Mucosa of stomach (tissue), 1 donor: ENCODE results near the gene FMN2.

Experiments
- H3K27me3 ChIP-seq: one replicate; pipeline ENCODE4 v1.7.0; 2013; ENCODE audit warnings: mild to moderate bottlenecking, low read length; ENCODE audit not compliant: control insufficient read depth, insufficient read depth
- H3K36me3 ChIP-seq: one replicate; pipeline ENCODE4 v1.7.0; 2013; ENCODE audit warnings: low read length; ENCODE audit not compliant: control insufficient read depth, insufficient read depth
- H3K4me1 ChIP-seq: one replicate; pipeline ENCODE4 v1.7.0; 2013; ENCODE audit warnings: mild to moderate bottlenecking, low read length; ENCODE audit not compliant: control insufficient read depth, insufficient read depth
- H3K4me3 ChIP-seq: one replicate; pipeline ENCODE4 v1.7.0; 2013; ENCODE audit warnings: low read length
- H3K9ac ChIP-seq: one replicate; pipeline ENCODE4 v1.7.0; 2013; ENCODE audit warnings: mild to moderate bottlenecking, low read length, moderate library complexity
- H3K9me3 ChIP-seq: one replicate; pipeline ENCODE4 v1.7.0; 2013; ENCODE audit warnings: mild to moderate bottlenecking, low read length, moderate library complexity; ENCODE audit not compliant: control insufficient read depth
- donor health status: Pancreatic carcinoma.

Gene FMN2

GRCh38 chr1:240217403-240217802, 125.7 kb downstream of the FMN2 start:
- no peaks in the 10 kb centered on the region for H3K27me3 ChIP-seq

DNA sequence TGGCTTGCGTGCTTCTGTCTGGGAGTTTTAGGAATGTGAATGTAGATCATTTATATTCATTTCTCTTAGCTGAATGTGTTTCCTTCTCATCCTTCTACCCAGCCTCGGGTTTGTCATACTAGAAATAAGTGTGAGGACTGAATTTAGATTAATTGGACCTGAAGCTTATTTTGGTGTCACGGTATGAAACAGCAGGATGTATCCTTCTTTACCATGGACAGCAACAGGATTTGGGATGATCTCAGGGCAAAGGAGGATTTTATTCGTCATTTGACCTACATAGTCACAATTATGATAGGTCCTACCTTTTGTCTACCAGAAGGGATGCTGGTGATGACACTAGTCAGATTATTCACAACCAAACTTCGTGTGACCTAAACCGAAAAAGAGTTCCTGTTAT, 127.4 kb downstream of the FMN2 start:
- Histone ChIP-seq H3K36me3 (no peaks in the 10 kb centered on the region), H3K9me3 (no peaks in the 10 kb centered on the region), H3K9ac (no peak overlapping the region), H3K27me3 (no peaks in the 10 kb centered on the region), H3K4me3 (no peak overlapping the region), H3K4me1 (no peaks in the 10 kb centered on the region)

More at GRCh38 chr1:240217403-240217802, 125.7 kb downstream of the FMN2 start:
- H3K36me3 ChIP-seq = no peaks in the 10 kb centered on the region
- no peak overlapping the region for H3K4me3 ChIP-seq
- no peak overlapping the region for H3K9ac ChIP-seq
- no peaks in the 10 kb centered on the region for H3K4me1 ChIP-seq
- H3K9me3 ChIP-seq = no peaks in the 10 kb centered on the region

DNA sequence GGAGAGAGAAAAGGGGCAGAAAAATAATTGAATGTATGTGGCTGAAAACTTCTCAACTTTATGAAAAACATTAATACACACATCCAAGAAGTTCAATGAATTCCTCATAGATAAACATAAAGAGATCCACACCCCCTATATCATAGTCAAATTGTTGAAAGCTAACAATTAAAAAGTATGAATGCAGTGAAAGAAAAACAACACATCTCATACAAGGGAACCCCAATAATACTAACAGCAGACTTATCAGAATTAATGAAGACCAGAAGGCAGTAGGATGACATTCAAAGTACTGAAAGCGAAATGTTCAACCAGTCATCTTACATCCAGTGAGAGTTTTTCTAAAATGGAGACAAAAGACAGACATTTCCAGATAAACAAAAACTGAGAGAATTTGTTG, 134.4 kb downstream of the FMN2 start:
- no peaks in the 10 kb centered on the region for H3K9me3 ChIP-seq
- no peaks in the 10 kb centered on the region for H3K36me3 ChIP-seq
- H3K27me3 ChIP-seq = no peaks in the 10 kb centered on the region
- H3K9ac ChIP-seq = no peak overlapping the region
- H3K4me3 ChIP-seq = no peak overlapping the region
- no peaks in the 10 kb centered on the region for H3K4me1 ChIP-seq

DNA sequence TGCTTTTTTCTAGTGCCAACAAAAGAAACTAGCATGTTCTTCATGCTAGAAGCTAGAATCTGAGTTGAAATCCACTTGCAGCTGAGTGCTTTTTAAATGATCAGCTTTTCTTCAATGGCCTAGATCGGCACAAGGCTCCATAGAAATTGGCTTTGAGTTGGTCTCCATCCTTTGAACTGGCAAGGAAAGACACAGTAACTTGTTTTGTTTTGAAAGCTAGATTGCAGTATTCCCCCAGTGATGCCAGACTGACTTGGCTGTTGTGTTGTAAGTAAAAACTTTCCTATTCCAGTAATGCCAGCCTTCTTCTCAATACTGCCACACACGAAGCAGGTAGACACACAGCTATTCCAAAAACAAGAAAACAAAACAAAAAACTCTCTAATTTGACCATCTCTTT, 139.1 kb downstream of the FMN2 start:
- no peaks in the 10 kb centered on the region for H3K4me1 ChIP-seq
- no peaks in the 10 kb centered on the region for H3K9me3 ChIP-seq
- H3K36me3 ChIP-seq = no peaks in the 10 kb centered on the region
- H3K4me3 ChIP-seq = no peak overlapping the region
- H3K9ac ChIP-seq = no peak overlapping the region
- H3K27me3 ChIP-seq = no peaks in the 10 kb centered on the region

DNA sequence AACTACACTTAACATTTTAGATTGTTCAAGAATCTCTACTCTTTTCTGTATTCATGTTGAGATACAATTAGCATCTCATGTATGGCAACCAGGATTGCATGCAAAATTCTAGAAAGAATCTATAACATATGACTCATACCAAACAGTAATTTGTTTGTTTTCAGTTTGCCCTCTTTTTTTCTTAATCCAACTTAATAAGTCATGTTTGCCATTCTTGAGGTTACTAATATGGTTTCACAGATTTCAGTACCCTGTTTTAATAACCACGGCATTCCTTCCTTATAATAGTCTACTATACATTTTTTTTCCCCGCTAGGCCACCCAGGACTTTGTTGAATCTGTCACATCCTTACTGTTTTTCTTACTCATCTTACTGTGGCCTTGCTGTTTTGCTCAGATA, 140.8 kb downstream of the FMN2 start:
- Histone ChIP-seq H3K36me3 (no peaks in the 10 kb centered on the region), H3K9me3 (no peaks in the 10 kb centered on the region), H3K27me3 (no peaks in the 10 kb centered on the region), H3K4me1 (no peaks in the 10 kb centered on the region), H3K4me3 (no peak overlapping the region), H3K9ac (no peak overlapping the region)

DNA sequence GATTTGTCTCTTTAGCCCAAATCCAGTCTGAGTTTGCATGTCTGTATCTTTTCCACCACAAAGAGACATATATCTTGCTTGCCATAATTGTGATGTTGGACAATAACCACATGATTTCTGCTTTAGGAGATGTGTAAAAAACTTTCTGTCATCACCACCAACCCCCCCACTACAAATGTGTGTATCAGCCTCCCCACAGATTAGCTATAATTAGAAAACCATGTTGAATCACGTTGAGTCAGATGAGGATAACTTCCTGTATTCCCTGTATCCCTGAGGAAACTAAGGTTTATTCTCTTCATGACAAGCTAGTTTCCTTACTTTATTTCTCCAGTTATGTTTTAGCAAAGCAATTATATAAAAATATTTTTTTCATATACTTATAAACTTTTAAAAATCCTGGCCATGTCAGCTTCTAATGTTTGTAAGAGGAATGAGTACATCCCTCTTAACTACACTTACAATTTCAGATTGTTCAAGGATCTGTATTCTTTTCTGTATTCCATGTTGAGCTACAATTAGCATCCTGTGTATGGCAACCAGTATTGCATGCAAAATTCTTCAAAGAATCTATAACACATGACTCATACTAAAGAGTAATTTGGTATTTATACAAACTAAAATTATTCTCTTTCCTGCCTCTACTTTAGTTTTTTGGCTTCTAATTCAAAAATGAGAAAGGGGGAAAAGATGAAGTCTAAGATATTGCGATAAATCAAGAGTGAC, 143.0 kb downstream of the FMN2 start:
- no peaks in the 10 kb centered on the region for H3K36me3 ChIP-seq
- no peak overlapping the region for H3K9ac ChIP-seq
- H3K9me3 ChIP-seq = no peaks in the 10 kb centered on the region
- H3K4me1 ChIP-seq = no peaks in the 10 kb centered on the region
- H3K4me3 ChIP-seq = no peak overlapping the region
- no peaks in the 10 kb centered on the region for H3K27me3 ChIP-seq

DNA sequence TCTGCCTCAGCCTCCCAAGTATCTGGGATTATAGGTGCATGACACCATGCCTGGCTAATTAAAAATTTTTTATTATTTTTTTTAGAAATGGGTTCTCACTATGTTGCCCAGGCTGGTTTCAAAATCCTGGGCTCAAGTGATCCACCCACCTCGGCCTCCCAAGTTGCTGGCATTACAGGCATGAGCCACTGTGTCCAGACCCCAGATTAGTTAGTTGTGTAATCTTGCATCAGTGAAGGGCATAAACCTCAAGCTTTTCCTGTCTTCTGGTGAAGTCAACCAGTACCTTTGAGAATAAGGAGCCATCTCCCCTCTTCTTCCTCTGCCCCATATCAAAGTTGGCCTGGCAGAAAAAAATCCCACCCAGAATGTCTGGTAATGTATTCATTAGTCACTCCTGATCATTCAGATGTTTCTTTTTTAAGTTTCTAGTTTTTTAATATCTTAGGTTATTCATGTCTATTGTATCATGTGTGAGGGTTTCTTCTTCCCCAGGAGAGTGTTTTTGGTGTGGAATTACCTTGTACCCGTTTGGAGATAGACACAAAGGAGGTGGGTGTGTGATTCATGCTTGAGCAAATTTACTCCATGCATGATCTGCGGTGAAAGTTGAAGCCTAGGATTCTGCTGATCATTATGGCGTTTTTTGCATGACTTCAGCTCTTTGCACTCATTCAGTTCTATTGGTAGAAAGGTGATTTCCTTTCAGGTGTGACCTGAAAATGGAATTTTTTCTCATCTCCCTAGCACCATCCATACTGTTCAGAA, 144.0 kb downstream of the FMN2 start:
- H3K27me3 ChIP-seq = no peaks in the 10 kb centered on the region
- H3K9ac ChIP-seq = no peak overlapping the region
- H3K9me3 ChIP-seq = no peaks in the 10 kb centered on the region
- H3K4me3 ChIP-seq = no peak overlapping the region
- H3K4me1 ChIP-seq = no peaks in the 10 kb centered on the region
- H3K36me3 ChIP-seq = no peaks in the 10 kb centered on the region

GRCh38 chr1:240237305-240237721, 145.6 kb downstream of the FMN2 start:
- Histone ChIP-seq H3K9me3 (no peaks in the 10 kb centered on the region), H3K4me1 (no peaks in the 10 kb centered on the region), H3K4me3 (no peak overlapping the region), H3K27me3 (no peaks in the 10 kb centered on the region), H3K9ac (no peak overlapping the region), H3K36me3 (no peaks in the 10 kb centered on the region)

GRCh38 chr1:240239309-240239708, 147.6 kb downstream of the FMN2 start:
- Histone ChIP-seq H3K9ac (no peak overlapping the region), H3K4me1 (no peaks in the 10 kb centered on the region), H3K36me3 (no peaks in the 10 kb centered on the region), H3K9me3 (no peaks in the 10 kb centered on the region), H3K4me3 (no peak overlapping the region), H3K27me3 (no peaks in the 10 kb centered on the region)

DNA sequence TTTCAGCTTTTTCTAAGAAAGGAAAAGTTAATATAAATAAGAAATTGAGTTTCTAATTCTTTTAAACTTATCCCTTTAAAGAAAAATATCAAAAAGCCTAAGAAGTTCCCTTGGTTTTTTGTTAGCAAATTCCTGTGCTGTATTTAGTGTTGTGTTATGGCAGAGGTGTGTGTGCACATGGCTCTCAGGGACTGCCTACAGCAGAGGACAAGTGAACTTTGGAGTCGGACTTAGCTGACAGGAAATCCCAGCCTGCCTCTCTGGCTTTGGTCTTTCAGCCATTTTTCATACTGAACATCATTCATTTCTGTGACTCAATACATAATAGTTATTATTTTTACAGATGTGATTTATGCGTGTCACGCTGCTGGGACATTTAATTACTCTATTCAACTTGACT, 149.6 kb downstream of the FMN2 start:
- no peak overlapping the region for H3K4me3 ChIP-seq
- H3K27me3 ChIP-seq = no peaks in the 10 kb centered on the region
- H3K36me3 ChIP-seq = no peaks in the 10 kb centered on the region
- H3K9ac ChIP-seq = no peak overlapping the region
- H3K9me3 ChIP-seq = no peaks in the 10 kb centered on the region
- H3K4me1 ChIP-seq = no peaks in the 10 kb centered on the region

GRCh38 chr1:240242601-240243144, 151.0 kb downstream of the FMN2 start:
- no peak overlapping the region for H3K9ac ChIP-seq
- H3K9me3 ChIP-seq = no peaks in the 10 kb centered on the region

GRCh38 chr1:240244968-240245628, 153.4 kb downstream of the FMN2 start:
- no peaks in the 10 kb centered on the region for H3K9me3 ChIP-seq
- no peaks in the 10 kb centered on the region for H3K27me3 ChIP-seq
- no peak overlapping the region for H3K9ac ChIP-seq
- H3K4me3 ChIP-seq = no peak overlapping the region
- H3K36me3 ChIP-seq = no peaks in the 10 kb centered on the region
- no peaks in the 10 kb centered on the region for H3K4me1 ChIP-seq

More at GRCh38 chr1:240242601-240243144, 151.0 kb downstream of the FMN2 start:
- Histone ChIP-seq H3K27me3 (no peaks in the 10 kb centered on the region), H3K4me1 (no peaks in the 10 kb centered on the region), H3K36me3 (no peaks in the 10 kb centered on the region), H3K4me3 (no peak overlapping the region)
